GM18867 (cell line): ENCODE measurements around the gene NEU4.

Source experiments
- ATAC-seq: cut with Tn5 transposase; IDR thresholded peaks from one replicate; pipeline ENCODE4 v1.9.1; 2021; ENCODE audit warnings: mild to moderate bottlenecking, moderate library complexity; ENCODE audit not compliant: unreplicated experiment

The NEU4 gene

GRCh38 chr2:241860184-241861078, 51.4 kb downstream of the NEU4 start:
- ATAC-seq, result no peak

GRCh38 chr2:241861264-241861663, 52.3 kb downstream of the NEU4 start:
- no peak for ATAC-seq

GRCh38 chr2:241862093-241862492, 53.1 kb downstream of the NEU4 start:
- ATAC-seq, result no peak

- ATAC-seq, result no peak
Measured at GRCh38 chr2:241862775-241863535, 54.0 kb downstream of the NEU4 start.

GRCh38 chr2:241863536-241863954, 54.6 kb downstream of the NEU4 start:
- ATAC-seq, result no peak

GRCh38 chr2:241864168-241864849, 55.3 kb downstream of the NEU4 start:
- no peak for ATAC-seq

- ATAC-seq, result no peak
Measured at GRCh38 chr2:241864850-241865213, 55.8 kb downstream of the NEU4 start.

GRCh38 chr2:241865416-241865956, 56.5 kb downstream of the NEU4 start:
- no peak for ATAC-seq

GRCh38 chr2:241865957-241866789, 57.2 kb downstream of the NEU4 start:
- ATAC-seq, result no peak
